ENCODE measurements around the gene DPP6. TPM values are rescaled to one million over a fixed set of nuclear protein-coding genes. Genes with fewer than 3 reads are reported as not detected.

Gene DPP6
- total and polyA plus RNA-seq, 2 of the 8 experiments (the other 6 are each of a cell fraction or from before 2014, with no cell fraction given): 4.7 to 6.8 TPM

DNA sequence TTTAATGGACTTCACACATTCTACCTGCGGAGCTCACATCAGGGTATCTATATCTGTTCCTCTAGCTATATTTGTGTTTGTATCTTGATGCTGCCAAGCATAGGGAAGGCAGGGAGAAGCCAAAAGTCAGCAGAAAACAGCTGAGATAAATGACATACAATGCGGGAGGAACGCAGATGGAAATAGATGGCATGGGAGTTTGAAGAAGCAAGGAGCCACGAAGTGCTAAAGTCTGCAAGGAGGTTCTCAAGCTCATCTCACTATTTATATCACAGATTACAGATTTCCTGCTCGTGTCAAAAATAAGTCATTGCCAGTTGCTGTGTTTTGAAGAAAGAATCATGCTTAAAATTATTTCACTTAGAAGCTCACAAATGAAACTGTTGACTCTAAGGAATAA, 180.5 kb downstream of the DPP6 start:
- Histone ChIP-seq H4K5ac (ENCODE audit: insufficient read length, low read depth, low read length) (no peak overlapping the region), H3K18ac (ENCODE audit: extremely low read depth, low read length) (no peak overlapping the region), H4K20me1 (replicated peaks in 1 of 2; ENCODE audit: control insufficient read depth in 1 of 2, insufficient read depth in 2 of 2, low read length in 2 of 2) (peaks cover 0 to 2% of the 10 kb centered on the region in 2 experiments), H3K79me2 (ENCODE audit: control insufficient read depth in 1 of 2, insufficient read depth in 2 of 2, low read length in 2 of 2) (no peaks in the 10 kb centered on the region), H3K27ac (ENCODE audit: low read depth, low read length) (no peak overlapping the region), H3K27me3 (replicated peaks in 1 of 4; ENCODE audit: control insufficient read depth in 3 of 4, extremely low read depth in 1 of 4, insufficient read depth in 3 of 4, low read length in 3 of 4) (no peaks in the 10 kb centered on the region), H3K4me2 (ENCODE audit: insufficient read depth in 1 of 2, low read depth in 2 of 2, low read length in 2 of 2) (no peak overlapping the region), H4K91ac (replicated peaks; ENCODE audit: insufficient read length, low read length) (no peak overlapping the region), H3K4ac (replicated peaks; ENCODE audit: insufficient read length, low read depth, low read length) (no peak overlapping the region), H2AFZ (ENCODE audit: low read length) (no peak overlapping the region), H3K4me3 (ENCODE audit: extremely low read depth in 1 of 4, insufficient read depth in 2 of 4, low read depth in 3 of 4, low read length in 4 of 4) (no peak overlapping the region), H3K9me3 (ENCODE audit: insufficient read depth in 2 of 2, low read depth in 1 of 2, low read length in 1 of 2) (no peaks in the 10 kb centered on the region), H2BK12ac (ENCODE audit: low read depth, low read length) (no peak overlapping the region), H2BK15ac (ENCODE audit: low read length) (no peak overlapping the region), H2BK20ac (ENCODE audit: low read length) (no peak overlapping the region), H3K23ac (ENCODE audit: insufficient read length) (no peak overlapping the region), H3K14ac (ENCODE audit: insufficient read length) (no peak overlapping the region), H2BK5ac (ENCODE audit: low read depth, low read length) (no peak overlapping the region), H3K79me1 (ENCODE audit: low read depth, low read length) (no peaks in the 10 kb centered on the region), H3K23me2 (ENCODE audit: low read depth, low read length) (no peaks in the 10 kb centered on the region), H3K36me3 (ENCODE audit: control insufficient read depth in 2 of 4, insufficient read depth in 4 of 4, low read length in 3 of 4) (no peaks in the 10 kb centered on the region), H3K9ac (replicated peaks in 1 of 4; ENCODE audit: extremely low read depth in 1 of 4, low read depth in 3 of 4, low read length in 3 of 4) (no peak overlapping the region), H3K56ac (replicated peaks; ENCODE audit: insufficient read length, low read depth, low read length) (no peak overlapping the region), H2AK5ac (ENCODE audit: low read depth, low read length) (no peak overlapping the region), H2BK120ac (replicated peaks; ENCODE audit: low read depth, low read length) (no peak overlapping the region), H4K8ac (ENCODE audit: extremely low read depth, insufficient read depth, low read length) (no peak overlapping the region), H3K4me1 (replicated peaks in 1 of 4; ENCODE audit: control insufficient read depth in 3 of 4, insufficient read depth in 4 of 4, low read length in 3 of 4) (no peaks in the 10 kb centered on the region)
- DNase-seq (ENCODE audit: low read depth in 1 of 2, low spot score in 2 of 2) (no peak), FAIRE-seq (no peak)
- POLR2A ChIA-PET (ENCODE audit: partially characterized antibody): no interaction called here
- CTCF ChIA-PET (ENCODE audit: partially characterized antibody): interaction anchor here (1.1 kb wide), 1 partner anchor 62 kb away, joined by 3 read pairs; no protein-coding TSS in a partner anchor
- WGBS, 2 experiments (ENCODE audit: extremely low coverage in 1 of 2, insufficient coverage in 1 of 2, insufficient read length in 1 of 2, insufficient replicate concordance in 2 of 2, low coverage in 1 of 2, low lambda C conversion rate in 2 of 2, missing lambda C conversion rate in 1 of 2): 79% methylated on average over 5 of the region's 5 CpGs; no CpG with 5 or more reads in 1 of the 2 experiments
- no peak for TF ChIP-seq GABPA (IDR thresholded peaks at IDR 0.05; ENCODE audit: borderline replicate concordance, insufficient read depth, low read length)
- no peak for TF ChIP-seq NANOG (IDR thresholded peaks at IDR 0.05; ENCODE audit: insufficient read depth, low read depth, low read length, poor library complexity, severe bottlenecking)
- TF ChIP-seq EP300 (IDR thresholded peaks at IDR 0.05; ENCODE audit: borderline replicate concordance in 1 of 2, low read depth in 2 of 2, low read length in 2 of 2): no peak
- TF ChIP-seq BCL11A (IDR thresholded peaks at IDR 0.05; ENCODE audit: low read depth in 2 of 2, low read length in 2 of 2): no peak
- TF ChIP-seq, protein P1, sequence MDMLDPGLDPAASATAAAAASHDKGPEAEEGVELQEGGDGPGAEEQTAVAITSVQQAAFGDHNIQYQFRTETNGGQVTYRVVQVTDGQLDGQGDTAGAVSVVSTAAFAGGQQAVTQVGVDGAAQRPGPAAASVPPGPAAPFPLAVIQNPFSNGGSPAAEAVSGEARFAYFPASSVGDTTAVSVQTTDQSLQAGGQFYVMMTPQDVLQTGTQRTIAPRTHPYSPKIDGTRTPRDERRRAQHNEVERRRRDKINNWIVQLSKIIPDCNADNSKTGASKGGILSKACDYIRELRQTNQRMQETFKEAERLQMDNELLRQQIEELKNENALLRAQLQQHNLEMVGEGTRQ (IDR thresholded peaks at IDR 0.05; ENCODE audit: low read length): no peak
- TF ChIP-seq JUND (IDR thresholded peaks at IDR 0.05; ENCODE audit: low read length): no peak
- TF ChIP-seq FOSL1 (IDR thresholded peaks at IDR 0.05; ENCODE audit: insufficient read depth, low read depth, low read length): no peak
- no peak for TF ChIP-seq POLR2A (IDR thresholded peaks at IDR 0.05; ENCODE audit: control extremely low read depth in 1 of 2, low read depth in 2 of 2, low read length in 2 of 2)
- no peak for TF ChIP-seq CHD1 (IDR thresholded peaks at IDR 0.05; ENCODE audit: low read depth, low read length)
- TF ChIP-seq RBBP5 (IDR thresholded peaks at IDR 0.05; ENCODE audit: borderline replicate concordance, low read depth, low read length): no peak
- TF ChIP-seq RXRA (IDR thresholded peaks at IDR 0.05; ENCODE audit: insufficient read depth, low read depth, low read length): no peak
- no peak for TF ChIP-seq SP4 (IDR thresholded peaks at IDR 0.05; ENCODE audit: low read length)
- no peak for TF ChIP-seq SRF (IDR thresholded peaks at IDR 0.05; ENCODE audit: low read depth, low read length)
- no peak for TF ChIP-seq SIN3A (conservative IDR thresholded peaks at IDR 0.05 in 1 of 2, IDR thresholded peaks at IDR 0.05 in 1 of 2; ENCODE audit: low read depth in 1 of 2, low read length in 2 of 2)
